Activated CD4-positive, CD25-positive, alpha-beta regulatory T cell treated with anti-CD3 and anti-CD28 coated beads, Interleukin-2, amount 50 U/mL, for 72 hours (primary cell): ENCODE measurements around the gene SMYD5.
"Not testable (repeated sequence)": the region's sequence is repeated elsewhere in the genome, so short reads cannot be mapped to it uniquely, and the experiment has no call there.

ENCODE experiments used
- DNase-seq: peaks from one replicate; pipeline ENCODE4 v3.0.0; 2021

Gene SMYD5

GRCh38 chr2:73214120-73215035 is at the start of gene SMYD5:
Gene SMYD5 (plus strand): TSS chr2:73214245. CDS start chr2:73214267, 22 bp downstream.
- peak; percentile 95 for DNase-seq

- not testable (repeated sequence) for DNase-seq
Observed at GRCh38 chr2:73165978-73166377, 48.1 kb upstream of the SMYD5 start.

GRCh38 chr2:73166813-73167212 is 47.2 kb upstream of the SMYD5 start:
- not testable (repeated sequence) for DNase-seq

DNA sequence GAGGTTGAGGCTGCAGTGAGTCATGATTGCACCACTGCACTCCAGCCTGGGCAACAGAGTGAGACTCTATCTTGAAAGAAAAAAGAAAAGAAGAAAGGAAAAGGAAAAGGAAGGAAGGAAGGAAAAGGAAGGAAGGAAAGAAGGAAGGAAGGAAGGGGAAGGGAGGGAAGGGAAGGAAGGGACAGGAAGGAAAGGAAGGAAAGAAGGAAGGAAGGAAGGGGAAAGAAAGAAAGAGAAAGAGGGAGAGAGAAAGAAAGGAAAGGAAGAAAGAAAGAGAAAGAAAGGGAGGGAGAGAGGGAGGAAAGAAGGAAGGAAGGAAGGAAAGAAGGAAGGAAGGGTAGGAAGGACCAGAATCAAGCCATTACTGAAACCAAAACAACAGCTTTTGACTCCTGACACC is 45.7 kb upstream of the SMYD5 start:
- DNase-seq: not testable (repeated sequence)

GRCh38 chr2:73170341-73170740 is 43.7 kb upstream of the SMYD5 start:
- DNase-seq: not testable (repeated sequence)

- no peak for DNase-seq
Observed at GRCh38 chr2:73172963-73173362, 41.1 kb upstream of the SMYD5 start.

DNA sequence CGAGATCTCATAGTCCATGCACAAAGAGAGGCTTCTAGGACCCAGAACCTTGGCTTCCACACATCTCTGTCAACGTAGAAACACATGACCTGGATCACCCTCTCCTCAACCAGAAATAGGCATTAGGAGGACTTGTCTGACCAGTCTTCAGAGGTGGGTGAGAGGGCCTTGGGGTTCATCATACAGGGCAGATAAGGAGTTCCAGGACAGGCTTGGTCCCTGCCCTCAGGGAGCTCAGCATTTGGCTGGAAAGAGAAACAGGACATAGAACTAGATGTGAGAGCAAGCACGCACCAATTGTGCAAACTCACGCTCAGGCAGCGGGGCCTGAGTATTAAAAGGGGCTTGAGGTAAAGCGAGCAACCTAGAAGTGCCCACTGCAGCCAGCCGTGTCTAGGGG is 40.3 kb upstream of the SMYD5 start:
- no peak for DNase-seq

DNA sequence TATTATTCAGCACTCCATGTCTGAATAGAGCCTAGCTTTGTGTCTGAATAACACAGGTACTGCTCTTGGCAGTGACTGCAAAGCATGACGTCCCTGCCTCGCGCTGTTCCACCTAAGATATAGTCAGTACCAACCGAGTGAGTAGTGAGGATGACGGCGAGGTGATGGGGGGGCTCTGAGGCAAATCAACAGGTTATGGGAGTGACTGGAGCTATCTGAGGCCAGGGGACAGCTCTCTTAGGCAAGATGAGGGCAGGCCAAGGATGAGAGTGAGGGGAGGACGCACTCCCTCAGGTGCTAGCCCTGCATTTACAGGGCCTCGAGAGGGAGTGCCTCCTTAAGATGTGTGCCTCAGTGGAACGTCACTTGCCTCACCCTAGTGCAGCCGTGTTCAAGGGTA is 39.8 kb upstream of the SMYD5 start:
- no peak for DNase-seq

DNA sequence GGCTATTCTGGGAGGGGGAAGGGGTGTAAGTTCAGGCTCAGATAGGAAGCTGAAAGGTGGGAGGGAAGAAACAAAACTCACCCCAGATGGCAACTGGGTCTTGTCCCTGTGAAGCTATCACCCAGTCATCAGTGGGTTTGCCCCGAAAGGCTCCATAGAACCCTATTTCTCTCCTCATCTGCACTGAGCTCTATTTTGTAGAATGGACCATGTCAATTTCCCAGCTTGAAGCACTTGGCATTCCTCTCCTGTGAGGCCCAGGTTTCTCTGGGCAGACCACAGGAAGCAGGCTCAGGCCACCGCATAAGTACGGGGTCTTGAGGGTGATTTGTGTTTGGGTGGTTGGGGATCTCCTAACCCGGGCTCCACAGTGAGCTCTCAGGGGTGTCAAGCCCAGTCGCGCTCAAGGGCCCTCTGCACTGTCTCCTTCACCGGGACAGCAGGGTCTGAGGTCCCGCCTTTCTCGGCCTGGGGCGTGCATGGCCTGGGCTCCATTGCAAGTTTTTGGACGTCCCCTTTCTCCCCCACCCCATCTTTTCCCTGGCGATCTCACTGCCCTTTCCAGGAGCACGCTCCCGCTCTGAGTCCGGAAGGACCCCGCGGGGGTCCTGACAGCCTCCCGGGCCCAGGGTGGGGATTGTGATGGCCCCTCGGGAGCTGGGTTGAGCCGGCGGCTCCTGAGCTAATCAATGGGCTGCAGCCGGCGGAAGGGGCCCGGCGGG is 38.9 kb upstream of the SMYD5 start:
- DNase-seq: no peak

DNA sequence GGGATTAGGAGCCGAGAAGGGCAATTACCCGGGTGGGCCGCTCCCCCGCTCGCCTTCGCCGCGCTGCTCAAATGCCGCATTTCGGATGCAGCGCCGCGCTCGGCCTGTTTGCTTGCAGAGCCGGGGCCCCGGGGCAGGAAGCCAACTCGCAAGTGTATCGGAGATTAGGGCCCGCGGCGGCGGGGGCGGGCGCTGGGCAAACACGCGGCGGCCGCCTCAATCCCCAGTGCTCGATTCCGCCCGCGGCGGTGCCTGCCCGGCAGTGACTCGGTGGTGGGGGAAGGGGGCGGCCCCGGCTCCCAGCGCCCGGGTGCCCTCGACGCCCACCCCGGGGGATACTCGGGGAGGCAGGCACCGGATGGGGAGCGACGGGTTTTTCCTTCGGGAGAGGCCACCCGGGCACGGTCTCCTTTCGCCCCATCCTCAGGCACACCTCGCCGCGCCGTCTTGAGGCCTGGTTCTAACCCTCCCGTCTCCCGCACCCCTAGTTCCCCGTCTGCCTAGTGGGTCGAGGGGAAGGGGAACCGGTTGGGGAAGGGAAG is 38.3 kb upstream of the SMYD5 start:
- DNase-seq: peak; percentile 73

- no peak for DNase-seq
Observed at GRCh38 chr2:73176205-73176880, 37.7 kb upstream of the SMYD5 start.

DNA sequence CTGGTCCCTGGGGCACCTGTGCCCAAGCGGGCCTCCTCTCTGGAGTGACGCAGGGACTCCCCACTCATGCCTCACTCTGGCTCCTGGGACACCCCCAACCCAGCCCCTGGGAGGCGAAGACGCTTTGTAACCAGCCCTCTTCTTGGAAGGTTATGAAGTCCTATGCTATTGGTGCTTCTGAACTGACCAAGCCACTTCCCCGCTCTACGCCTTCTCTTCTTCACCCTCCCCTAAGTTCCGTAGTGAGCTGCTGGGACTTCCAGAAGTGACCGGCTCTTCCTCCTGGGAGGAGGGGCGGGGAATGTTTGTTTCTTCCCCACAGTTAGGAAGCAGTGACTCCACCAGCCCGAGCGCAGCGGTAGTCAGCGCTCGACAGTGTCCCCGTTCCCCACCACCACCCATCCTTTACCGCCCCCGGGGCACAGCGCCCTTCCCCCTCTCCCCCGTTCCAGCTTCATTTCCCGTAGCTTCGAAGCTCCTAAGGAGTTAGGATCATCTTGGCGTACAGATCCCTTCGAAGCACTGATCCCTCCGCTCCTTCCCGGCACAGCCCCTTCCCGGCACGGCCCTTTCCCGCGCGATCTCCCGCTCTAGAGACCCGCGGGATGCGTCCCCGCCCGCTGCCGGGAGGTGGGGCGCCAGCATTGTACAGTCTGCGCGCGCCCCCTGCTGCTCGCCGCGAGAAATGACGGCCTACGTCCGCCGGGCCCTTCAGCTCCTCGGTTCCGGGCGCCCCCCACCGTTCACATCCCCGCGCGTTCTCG is 37.0 kb upstream of the SMYD5 start:
- DNase-seq: peak; percentile 91

- DNase-seq: no peak
Observed at GRCh38 chr2:73177645-73178255, 36.3 kb upstream of the SMYD5 start.

DNA sequence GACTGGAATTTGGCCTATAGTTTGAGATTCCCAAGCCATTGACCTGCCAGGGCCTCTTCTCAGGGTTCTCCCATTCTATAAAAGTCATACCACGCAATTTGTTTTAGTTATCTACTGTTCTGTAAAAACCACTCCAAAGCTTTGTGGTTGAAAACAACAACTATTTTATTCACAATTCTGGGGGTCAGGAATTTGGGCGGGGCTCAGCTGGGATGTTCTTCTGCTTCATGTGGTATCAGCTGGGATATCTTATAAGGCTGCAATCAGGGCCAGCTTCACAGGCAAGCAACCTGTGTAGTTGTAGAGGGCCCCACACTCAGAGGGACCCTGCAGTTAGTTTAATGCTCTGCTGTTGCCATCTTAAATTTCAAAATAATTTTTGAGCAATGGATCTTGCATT is 28.1 kb upstream of the SMYD5 start:
- no peak for DNase-seq

DNA sequence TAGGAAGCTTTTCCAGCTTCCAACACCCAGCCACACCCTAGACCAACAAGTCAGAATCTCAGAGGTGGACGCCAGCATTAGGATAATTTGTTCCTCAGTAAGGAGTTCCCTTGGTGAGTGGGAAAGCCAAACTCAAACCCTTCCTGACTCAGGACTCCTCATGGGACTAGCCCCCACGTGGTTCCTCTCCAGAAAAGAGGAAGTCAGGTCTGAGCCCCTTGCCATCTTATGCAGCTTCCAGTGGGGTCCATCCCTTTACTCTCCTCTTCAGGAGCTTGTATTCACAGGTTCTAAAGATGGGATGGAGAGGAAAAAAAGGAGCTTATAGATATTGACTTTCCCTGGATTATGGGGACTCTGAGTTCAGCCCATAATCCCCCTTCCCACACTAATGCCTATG is 26.5 kb upstream of the SMYD5 start:
- DNase-seq: no peak

DNA sequence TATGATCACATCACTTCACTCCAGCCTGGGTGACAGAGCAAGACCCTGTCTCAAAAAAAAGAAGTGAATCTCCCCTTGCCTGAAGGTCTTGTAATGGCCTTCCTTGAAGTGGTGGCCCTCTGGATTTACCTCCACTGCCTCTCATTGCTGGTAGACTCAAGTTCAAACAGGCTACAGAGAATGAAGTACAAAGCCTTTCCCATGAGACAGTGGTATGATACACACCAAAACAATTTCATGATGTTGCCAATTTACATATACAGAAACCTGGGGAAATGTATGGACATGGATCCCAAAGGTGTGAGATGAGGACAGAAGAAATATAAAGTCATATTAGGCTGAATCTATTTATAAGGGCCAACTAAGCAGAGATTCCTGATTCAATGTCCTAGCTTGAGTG is 16.5 kb upstream of the SMYD5 start:
- DNase-seq: no peak

DNA sequence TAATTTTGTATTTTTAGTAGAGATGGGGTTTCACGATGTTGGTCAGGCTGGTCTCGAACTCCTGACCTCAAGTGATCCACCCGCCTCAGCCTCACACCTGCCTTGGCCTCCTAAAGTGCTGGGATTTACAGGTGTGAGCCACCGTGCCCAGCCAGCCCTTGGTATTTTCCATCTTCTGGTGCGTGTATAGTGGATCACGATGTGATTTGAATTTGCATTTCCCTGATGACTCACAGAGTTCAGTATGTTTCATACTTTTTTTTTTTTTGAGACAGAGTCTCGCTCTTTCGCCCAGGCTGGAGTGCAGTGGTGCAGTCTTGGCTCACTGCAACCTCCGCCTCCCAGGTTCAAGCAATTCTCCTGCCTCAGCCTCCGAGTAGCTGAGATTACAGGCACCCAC is 13.8 kb upstream of the SMYD5 start:
- not testable (repeated sequence) for DNase-seq

- DNase-seq: no peak
Observed at GRCh38 chr2:73202156-73203054, 11.6 kb upstream of the SMYD5 start, which contains the start of gene NOTO. Gene NOTO (plus strand): TSS chr2:73202574. CDS start chr2:73202667, 93 bp downstream.

DNA sequence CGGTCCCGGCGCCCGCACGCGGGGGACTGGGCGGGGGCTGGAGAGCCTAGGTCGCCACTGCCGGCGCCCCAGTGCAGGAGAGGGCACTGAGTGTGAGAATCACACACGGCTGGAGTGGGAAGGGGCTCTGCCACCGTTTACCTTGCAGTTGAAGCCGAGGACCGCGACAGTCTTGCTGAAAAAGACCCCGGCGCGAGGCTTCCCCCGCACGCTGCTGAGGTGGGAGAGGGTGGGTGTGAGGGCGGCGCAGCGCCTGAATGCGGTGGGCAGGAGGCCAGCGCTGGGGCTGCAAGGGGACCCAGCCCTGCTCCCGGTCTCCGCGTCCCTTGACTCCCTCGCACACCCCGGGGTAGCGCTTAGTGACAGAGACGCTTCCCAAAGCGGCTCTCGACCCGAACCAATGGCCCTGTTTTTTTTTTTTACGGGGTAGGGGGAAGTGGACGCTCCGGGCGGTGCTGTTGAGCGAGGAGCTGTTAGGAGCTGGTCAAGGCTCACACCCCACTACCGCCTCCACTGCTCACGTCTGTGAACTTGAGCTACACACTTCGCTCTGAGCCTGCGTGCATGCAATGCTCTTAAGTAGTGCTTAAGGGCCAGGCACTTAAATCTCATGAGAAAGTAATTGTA is 10.9 kb upstream of the SMYD5 start:
- no peak for DNase-seq

DNA sequence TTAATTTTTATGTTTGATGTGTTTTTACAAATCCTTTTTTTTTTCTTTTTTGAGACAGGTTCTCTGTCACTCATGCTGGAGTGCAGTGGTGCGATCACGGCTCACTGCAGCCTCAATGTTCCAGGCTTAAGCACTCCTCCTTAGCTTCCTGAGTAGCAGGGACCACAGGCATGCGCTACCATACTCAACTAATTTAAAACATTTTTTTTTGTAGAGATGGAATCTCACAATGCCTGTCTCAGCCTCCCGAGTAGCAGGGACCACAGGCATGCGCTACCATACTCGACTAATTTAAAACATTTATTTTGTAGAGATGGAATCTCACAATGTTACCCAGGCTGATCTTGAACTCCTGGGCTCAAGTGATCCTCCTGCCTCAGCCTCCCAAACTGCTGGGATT is 8.4 kb upstream of the SMYD5 start:
- no peak for DNase-seq
